Daoy (cell line): Measurements from ENCODE around the gene ATOH8. TPM values are rescaled to one million over a fixed set of nuclear protein-coding genes. Genes with fewer than 3 reads are reported as not detected.

Experiments used
- DNase-seq: peaks from one replicate; pipeline ENCODE4 v3.0.0-alpha.2; 2015; ENCODE audit warnings: low read depth
- total RNA-seq: library from RNA; depleted of rRNA; stranded (reverse); fragments of >200 nt; shearing (Covaris generic); gene quantifications from 2 replicates; pipeline ENCODE4 v1.2.3, GENCODE V29; 2014

Gene ATOH8
- total RNA-seq, 1 experiment from 2014 or later, result 17.7 TPM

DNA sequence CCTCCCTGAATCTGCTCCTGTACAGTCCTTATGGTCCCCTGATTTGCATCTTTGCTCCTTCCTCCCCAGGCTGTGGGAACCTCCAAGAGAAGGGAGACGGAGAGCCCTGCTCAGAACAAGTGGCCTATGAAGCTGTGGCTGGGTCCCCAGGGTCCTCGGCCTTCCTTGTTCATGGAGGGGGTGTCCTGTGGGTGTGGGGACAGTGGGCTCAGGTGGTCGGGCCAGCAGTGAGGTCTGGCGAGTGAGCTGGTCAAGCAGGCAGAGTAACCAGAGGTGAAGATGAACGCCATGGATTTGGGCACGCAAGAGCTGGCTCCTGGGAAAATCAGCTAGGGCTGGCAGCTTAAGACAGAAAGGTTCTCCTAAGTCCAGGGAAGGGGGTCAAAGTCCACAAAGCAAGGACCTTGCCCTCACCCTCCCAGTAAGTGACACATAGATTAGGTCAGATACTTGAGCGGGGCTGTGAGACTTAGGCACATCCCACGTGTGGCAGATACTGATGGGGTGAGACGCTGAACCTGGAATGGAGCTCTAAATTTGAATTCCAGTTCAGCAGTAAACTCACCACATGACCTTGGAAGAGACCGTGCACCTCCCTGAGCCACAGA, 34.8 kb upstream of the ATOH8 start:
- DNase-seq, result no peak

DNA sequence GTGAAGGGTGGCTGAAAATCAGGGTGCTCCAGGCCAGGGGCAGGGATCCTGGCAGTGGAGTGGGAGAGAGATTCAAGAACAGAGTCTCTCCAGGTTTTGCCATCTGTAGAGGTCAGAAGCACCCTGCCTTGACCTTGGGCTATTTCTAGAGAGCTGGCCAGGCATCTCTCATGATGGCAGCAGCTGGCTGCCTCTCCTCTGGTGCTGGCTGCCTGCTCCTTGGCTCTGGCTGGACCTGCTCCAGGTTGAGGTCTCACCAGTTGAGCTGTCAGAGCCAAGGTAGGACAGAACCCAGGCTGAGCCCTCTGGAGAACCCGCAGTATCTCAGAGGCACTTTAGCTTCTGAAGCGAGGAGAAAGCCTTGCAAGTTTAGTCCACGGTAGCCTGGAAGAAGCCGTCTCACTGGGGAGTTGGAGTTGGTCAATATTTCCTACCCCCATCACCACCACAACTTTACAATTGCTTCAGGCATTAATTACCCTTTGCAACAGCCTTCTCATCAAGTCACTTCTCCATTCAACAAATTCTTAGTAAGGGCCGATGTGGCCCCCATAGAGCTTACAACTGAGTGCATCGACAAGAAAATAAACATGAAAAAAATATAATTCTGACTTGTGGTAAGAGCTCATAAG, 34.1 kb upstream of the ATOH8 start:
- DNase-seq, result no peak

DNA sequence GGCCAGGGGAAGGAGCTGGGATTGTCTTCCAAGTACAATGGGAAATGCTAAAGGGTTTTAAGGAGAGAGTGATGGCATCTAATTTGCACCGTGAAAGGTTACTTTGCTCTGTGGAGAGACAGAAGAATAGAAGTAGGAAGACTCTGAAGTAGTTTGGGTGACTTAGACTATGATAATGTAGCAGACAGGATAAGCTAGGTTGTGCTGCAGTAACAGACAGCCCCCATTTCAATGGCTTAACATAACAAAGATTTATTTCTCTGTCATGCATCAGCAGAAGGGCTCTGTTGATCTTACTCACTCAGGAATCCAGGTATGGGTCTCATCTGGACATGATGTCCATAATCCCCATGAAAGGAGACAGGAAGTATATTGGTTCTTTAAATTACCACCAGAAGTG, 33.3 kb upstream of the ATOH8 start:
- DNase-seq, result no peak

GRCh38 chr2:85721641-85722040, 32.1 kb upstream of the ATOH8 start:
- no peak for DNase-seq

DNA sequence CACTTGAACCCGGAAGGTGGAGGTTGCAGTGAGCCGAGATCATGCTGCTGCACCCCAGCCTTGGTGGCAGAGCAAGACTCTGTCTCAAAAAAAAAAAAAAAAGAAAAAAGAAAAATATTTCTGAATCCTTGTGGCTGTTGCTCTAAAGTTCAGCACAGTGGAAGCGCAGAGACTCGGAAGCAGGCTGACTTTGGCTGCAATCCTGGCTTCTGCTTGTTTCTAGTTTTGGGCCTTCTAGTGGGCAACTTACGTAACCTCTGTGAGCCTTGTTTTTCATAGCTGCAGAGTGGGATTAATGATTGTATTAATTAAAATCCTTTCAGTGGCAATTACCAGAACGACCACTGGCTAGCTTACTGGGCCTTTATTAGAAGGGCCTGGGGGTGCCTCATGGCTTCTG, 31.3 kb upstream of the ATOH8 start:
- no peak for DNase-seq

DNA sequence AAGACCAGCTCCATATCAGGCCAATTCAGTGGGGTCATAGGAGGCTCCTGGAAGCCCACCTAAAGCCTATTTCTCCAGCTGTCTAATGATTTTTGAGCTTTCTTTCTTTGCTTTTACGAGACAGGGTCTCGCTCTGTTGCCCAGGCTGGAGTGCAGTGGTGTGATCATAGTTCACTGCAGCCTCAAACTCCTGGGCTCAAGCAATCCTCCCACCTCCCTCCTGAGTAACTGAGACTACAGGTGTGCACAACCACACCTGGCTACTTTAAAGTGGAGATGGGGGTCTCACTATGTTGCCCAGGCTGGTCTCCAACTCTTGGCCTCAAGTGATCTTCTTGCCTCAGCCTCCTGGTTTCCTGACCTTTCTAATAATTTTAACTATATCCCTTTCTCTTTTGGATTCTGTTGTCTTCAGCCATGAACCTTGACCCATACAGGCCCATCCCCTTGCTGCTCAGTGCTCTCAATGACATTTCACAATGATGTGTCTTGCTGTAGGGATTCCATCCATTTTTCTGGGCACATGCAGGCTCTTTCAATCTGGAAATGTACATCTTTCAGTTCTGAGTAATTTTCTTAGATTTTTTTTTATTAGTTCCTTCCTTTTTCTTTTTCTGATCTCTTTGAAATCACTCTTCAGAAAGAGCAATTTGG, 30.0 kb upstream of the ATOH8 start:
- DNase-seq, result no peak

- DNase-seq, result no peak
Measured at GRCh38 chr2:85724731-85725181, 29.0 kb upstream of the ATOH8 start.

- no peak for DNase-seq
Measured at GRCh38 chr2:85725451-85725850, 28.3 kb upstream of the ATOH8 start.

GRCh38 chr2:85727798-85728197, 26.0 kb upstream of the ATOH8 start:
- no peak for DNase-seq

GRCh38 chr2:85728342-85728741, 25.4 kb upstream of the ATOH8 start:
- DNase-seq, result no peak

DNA sequence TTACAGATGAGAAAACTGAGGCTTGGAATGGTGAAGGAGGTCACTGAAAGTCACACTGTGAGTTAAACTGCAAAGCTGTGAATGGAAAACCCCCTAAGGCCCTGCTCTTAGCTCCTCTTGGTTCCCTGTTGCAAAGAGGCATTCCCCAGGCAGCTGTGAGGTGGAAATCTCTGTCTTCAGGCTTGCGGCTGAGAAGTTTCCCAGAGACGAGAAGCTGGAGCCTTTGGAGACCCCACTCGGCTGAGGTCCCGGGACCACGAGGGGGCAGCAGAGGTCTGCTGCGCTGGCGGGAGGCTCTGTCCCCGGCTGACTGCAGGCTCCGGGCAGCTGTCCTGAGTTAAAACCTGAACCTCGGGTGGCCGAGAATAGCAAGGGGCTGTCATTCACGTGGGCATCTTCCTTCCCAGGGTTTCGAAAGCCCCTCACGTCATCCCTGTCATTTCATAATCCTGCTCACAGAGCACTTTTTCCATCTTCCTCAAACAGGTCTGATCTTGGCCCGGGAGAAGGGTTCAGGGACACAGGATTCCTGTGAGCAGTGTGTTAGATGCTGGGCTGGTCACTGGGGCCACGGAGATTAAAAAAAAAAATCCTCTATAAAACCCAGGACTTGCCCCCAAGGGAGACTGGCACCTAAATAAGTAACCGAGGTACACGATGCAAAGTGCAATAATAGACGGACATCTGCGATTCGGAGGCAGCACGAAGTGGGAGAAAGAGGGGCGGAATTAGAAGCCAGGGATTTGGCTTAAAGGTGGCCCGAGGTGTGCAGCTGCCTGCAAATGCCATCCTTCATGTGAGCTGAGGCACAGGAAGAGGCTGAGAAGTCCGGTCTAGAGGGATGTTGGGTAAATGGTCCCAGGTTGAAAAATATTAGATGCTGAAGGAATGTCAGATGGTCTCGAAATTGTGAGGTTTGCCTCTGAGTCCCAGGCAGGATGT, 24.6 kb upstream of the ATOH8 start:
- peak; percentile 86 for DNase-seq

DNA sequence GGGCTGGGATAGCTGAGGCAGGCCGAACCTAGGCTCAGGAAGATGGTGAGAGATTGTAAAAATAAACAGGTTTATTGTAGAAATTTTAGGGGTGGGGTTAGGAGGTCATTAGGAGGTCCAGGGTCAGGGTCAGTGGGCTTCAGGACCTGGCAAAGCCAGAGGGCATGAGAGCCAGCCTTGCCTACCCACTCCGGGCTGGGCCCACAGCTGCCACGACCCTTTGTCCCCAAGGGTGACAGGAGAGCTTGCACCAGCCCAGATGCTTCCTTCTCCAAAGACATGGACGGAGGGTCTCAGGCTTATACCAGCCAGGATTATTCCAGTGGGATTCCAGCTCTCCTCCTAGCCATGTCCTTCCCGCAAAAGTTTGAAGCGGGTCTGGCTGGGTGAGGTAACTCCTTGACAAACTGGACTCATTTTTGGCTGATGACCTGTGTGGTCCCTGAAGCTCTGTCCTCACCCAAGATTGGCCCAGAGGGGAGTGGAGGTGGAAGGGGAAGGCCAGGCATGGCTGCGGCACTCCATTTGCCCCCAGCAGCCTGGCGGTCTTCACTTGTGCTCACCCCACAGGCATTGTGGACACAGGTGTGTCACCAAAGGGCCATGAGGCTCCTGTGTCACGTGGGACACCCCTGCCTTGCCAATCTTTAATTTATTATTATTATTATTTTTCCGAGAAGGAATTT, 23.8 kb upstream of the ATOH8 start:
- no peak for DNase-seq

DNA sequence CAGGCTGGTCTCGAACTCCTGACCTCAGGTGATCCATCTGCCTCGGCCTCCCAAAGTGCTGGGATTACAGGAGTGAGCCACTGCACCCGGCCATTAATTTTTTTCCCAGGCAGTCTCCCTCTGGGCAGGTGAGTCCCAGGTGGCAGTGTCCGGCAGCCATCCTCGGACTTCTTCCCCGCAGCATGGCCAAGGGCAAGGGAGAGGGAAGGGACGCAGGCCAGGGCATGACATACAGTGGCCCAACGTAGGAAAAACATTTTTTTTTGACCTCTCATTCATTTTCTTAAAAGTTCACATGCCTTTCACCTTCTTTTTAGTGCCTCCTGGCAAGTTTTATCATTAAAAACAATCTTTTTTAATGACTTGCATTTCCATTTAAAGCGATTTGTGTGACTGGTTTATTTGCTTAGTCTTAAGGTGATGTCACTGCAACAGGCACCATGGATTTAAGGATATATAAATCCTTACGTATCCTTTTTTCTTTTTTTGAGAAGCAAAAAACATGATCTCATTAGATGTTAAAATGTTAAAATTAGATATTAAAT, 23.0 kb upstream of the ATOH8 start:
- DNase-seq, result no peak

GRCh38 chr2:85731606-85732005, 22.2 kb upstream of the ATOH8 start:
- DNase-seq, result no peak

GRCh38 chr2:85732467-85733120, 21.2 kb upstream of the ATOH8 start:
- DNase-seq, result no peak

- no peak for DNase-seq
Measured at GRCh38 chr2:85733121-85733960, 20.4 kb upstream of the ATOH8 start.

GRCh38 chr2:85734015-85734414, 19.8 kb upstream of the ATOH8 start:
- DNase-seq, result no peak

DNA sequence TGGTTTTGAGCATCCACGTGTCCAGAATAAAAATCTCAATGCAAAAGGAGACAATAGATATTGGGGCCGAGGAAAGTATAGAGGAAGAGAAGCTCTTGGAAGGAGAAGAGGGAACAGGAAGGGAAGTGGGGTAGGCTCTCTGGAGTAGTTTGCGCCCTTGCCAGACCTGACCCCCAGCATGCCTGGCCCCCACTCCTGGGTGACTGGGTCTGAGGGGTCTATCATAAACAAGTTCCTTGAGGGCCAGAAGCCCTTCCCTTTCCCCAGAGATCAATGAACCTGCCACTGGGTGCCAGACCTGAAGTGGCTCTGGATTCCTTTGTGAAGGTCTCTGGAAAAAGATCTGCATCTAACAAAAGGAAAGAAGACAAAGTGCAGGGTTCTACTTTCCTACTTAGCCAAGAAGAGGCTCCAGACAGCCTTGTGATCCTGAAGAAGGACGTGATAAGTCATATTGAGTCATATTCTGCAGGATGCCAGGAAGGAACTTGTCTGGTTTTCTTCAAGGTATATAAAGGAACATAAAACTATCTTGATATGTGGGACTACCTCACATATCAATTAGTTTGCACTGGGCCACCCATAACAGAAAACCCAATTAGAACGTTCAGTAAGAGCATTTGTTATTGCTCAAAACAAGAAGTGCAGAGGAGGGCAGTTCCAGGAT, 18.7 kb upstream of the ATOH8 start:
- DNase-seq, result no peak

DNA sequence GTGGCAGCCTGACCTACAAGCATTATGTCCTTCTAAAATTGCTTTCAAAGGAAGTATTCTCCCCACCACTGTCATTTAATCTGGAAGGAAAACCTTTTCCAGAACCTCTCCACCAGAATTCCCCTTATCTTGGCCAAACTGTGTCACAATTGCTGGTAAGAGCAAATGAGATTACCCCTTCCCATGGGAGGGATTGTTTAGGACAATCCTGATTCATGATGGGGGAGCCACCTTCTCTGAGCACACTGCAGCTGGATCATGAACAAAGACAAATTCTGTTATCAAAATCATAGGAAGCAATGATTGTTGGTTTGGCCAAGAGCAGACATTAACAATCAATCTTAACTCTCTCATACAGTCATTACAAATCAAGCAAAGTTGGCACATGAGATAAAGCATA, 18.1 kb upstream of the ATOH8 start:
- DNase-seq, result no peak
